Measurements from ENCODE around the gene WDR72.
"Not testable (repeated sequence)": the region's sequence is repeated elsewhere in the genome, so short reads cannot be mapped to it uniquely, and the experiment has no call there.

The WDR72 gene

DNA sequence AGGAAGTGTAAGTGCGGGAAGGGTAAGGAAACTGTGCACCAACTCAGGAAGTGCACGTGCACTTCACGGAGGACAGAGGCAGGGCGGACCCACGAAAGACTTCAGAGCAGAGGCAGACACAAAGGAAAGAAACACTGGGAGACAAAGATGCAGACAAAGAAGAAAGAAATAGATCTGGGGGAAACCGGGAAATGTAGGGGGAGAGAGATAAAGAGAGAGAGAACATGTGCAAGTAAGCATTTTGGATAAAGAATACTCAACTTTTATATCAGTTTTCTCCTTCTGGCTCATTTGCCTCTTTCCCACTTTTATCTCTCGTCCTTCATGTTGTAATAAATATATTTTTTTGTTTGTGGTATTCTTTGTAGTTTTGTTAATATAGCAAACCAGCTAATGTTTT lies 204.2 kb downstream of the WDR72 start:
- H3K4me1 ChIP-seq (ENCODE audit: insufficient read depth, insufficient read length), result no peaks in the 10 kb centered on the region
- no peaks in the 10 kb centered on the region for H3K9me3 ChIP-seq (ENCODE audit: insufficient read depth, low read length)
- no peak overlapping the region for H3K9ac ChIP-seq (ENCODE audit: insufficient read length, low read depth)
- no peaks in the 10 kb centered on the region for H3K27me3 ChIP-seq (ENCODE audit: insufficient read depth, insufficient read length)
- TF ChIP-seq YY1 (IDR thresholded peaks at IDR 0.05; ENCODE audit: insufficient read depth, insufficient read length) (no peak), SUZ12 (IDR thresholded peaks at IDR 0.05; ENCODE audit: extremely low read depth, insufficient read depth, insufficient read length) (no peak), ZNF274 (IDR thresholded peaks at IDR 0.05; ENCODE audit: low read depth, low read length) (no peak)
- DNase-seq (ENCODE audit: low read depth, low spot score), result no peak
- no peaks in the 10 kb centered on the region for H3K36me3 ChIP-seq (ENCODE audit: insufficient read depth, insufficient read length, low read length)
- no peak overlapping the region for H3K4me3 ChIP-seq (ENCODE audit: insufficient read length, low read depth)

DNA sequence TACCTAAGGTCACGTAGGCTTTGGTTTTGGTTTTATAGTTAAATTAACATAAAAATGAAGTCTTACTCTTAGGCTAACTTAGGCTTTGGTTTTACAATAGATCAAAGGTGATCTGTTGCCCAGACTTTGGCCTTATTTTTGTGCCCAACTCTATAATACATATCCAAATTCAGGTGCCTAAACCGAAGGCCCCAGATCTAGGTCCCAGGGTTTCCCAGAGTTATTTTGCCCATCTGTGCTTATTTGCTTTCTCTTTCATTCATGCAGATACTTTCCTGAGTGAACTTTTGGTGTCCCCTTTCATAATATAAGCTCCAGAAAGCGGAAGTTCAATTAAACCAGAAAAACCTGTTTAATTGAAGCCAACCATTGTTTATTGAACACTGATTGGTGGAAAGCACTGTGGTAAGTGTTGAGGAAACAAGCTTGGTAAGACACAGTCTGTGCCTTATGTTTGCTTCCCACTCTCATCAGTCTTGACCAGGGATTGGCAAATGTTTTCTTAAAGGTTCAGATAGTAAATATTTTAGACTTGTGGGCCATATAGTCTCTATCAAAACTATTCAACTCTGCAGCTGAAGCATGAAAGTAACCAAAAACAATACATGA lies 209.7 kb downstream of the WDR72 start:
- Histone ChIP-seq H3K4me1 (ENCODE audit: insufficient read depth, insufficient read length) (no peaks in the 10 kb centered on the region), H3K27me3 (ENCODE audit: insufficient read depth, insufficient read length) (no peaks in the 10 kb centered on the region), H3K4me3 (ENCODE audit: insufficient read length, low read depth) (no peak overlapping the region), H3K9me3 (ENCODE audit: insufficient read depth, low read length) (no peaks in the 10 kb centered on the region), H3K9ac (ENCODE audit: insufficient read length, low read depth) (no peak overlapping the region), H3K36me3 (ENCODE audit: insufficient read depth, insufficient read length, low read length) (no peaks in the 10 kb centered on the region)
- TF ChIP-seq ZNF274 (IDR thresholded peaks at IDR 0.05; ENCODE audit: low read depth, low read length) (no peak), YY1 (IDR thresholded peaks at IDR 0.05; ENCODE audit: insufficient read depth, insufficient read length) (no peak), SUZ12 (IDR thresholded peaks at IDR 0.05; ENCODE audit: extremely low read depth, insufficient read depth, insufficient read length) (no peak)
- no peak for DNase-seq (ENCODE audit: low read depth, low spot score)

- DNase-seq (ENCODE audit: low read depth, low spot score), result no peak
- Histone ChIP-seq H3K9ac (ENCODE audit: insufficient read length, low read depth) (no peak overlapping the region), H3K27me3 (ENCODE audit: insufficient read depth, insufficient read length) (no peaks in the 10 kb centered on the region), H3K9me3 (ENCODE audit: insufficient read depth, low read length) (no peaks in the 10 kb centered on the region), H3K36me3 (ENCODE audit: insufficient read depth, insufficient read length, low read length) (no peaks in the 10 kb centered on the region), H3K4me1 (ENCODE audit: insufficient read depth, insufficient read length) (no peaks in the 10 kb centered on the region), H3K4me3 (ENCODE audit: insufficient read length, low read depth) (no peak overlapping the region)
- no peak for TF ChIP-seq ZNF274 (IDR thresholded peaks at IDR 0.05; ENCODE audit: low read depth, low read length)
- TF ChIP-seq YY1 (IDR thresholded peaks at IDR 0.05; ENCODE audit: insufficient read depth, insufficient read length), result no peak
- no peak for TF ChIP-seq SUZ12 (IDR thresholded peaks at IDR 0.05; ENCODE audit: extremely low read depth, insufficient read depth, insufficient read length)
Measured at GRCh38 chr15:53548236-53548635, 211.2 kb downstream of the WDR72 start.

DNA sequence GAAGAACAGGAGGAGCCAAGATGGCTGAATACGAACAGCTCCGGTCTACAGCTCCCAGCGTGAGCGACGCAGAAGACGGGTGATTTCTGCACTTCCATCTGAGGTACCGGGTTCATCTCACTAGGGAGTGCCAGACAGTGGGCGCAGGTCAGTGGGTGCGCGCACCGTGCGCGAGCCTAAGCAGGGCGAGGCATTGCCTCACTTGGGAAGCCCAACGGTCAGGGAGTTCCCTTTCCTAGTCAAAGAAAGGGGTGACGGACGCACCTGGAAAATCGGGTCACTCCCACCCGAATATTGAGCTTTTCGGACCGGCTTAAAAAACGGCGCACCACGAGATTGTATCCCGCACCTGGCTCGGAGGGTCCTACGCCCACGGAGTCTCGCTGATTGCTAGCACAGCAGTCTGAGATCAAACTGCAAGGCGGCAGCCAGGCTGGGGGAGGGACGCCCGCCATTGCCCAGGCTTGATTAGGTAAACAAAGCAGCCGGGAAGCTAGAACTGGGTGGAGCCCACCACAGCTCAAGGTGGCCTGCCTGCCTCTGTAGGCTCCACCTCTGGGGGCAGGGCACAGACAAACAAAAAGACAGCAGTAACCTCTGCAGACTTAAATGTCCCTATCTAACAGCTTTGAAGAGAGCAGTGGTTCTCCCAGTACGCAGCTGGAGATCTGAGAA lies 218.7 kb downstream of the WDR72 start:
- not testable (repeated sequence) for H3K4me1 ChIP-seq (ENCODE audit: insufficient read depth, insufficient read length); H3K36me3 ChIP-seq (ENCODE audit: insufficient read depth, insufficient read length, low read length); H3K27me3 ChIP-seq (ENCODE audit: insufficient read depth, insufficient read length); H3K9ac ChIP-seq (ENCODE audit: insufficient read length, low read depth); H3K9me3 ChIP-seq (ENCODE audit: insufficient read depth, low read length); DNase-seq (ENCODE audit: low read depth, low spot score)
- peak overlapping the region; percentile 46 for H3K4me3 ChIP-seq (ENCODE audit: insufficient read length, low read depth)

- Histone ChIP-seq H3K4me1 (ENCODE audit: insufficient read depth, insufficient read length) (no peaks in the 10 kb centered on the region), H3K9me3 (ENCODE audit: insufficient read depth, low read length) (no peaks in the 10 kb centered on the region), H3K36me3 (ENCODE audit: insufficient read depth, insufficient read length, low read length) (peaks cover 5% of the 10 kb centered on the region), H3K4me3 (ENCODE audit: insufficient read length, low read depth) (peak overlapping the region; percentile 46), H3K27me3 (ENCODE audit: insufficient read depth, insufficient read length) (no peaks in the 10 kb centered on the region), H3K9ac (ENCODE audit: insufficient read length, low read depth) (peak overlapping the region; percentile 5)
- TF ChIP-seq YY1 (IDR thresholded peaks at IDR 0.05; ENCODE audit: insufficient read depth, insufficient read length) (no peak), ZNF274 (IDR thresholded peaks at IDR 0.05; ENCODE audit: low read depth, low read length) (no peak), SUZ12 (IDR thresholded peaks at IDR 0.05; ENCODE audit: extremely low read depth, insufficient read depth, insufficient read length) (no peak)
- no peak for DNase-seq (ENCODE audit: low read depth, low spot score)
Measured at GRCh38 chr15:53539878-53540277, 219.6 kb downstream of the WDR72 start.

DNA sequence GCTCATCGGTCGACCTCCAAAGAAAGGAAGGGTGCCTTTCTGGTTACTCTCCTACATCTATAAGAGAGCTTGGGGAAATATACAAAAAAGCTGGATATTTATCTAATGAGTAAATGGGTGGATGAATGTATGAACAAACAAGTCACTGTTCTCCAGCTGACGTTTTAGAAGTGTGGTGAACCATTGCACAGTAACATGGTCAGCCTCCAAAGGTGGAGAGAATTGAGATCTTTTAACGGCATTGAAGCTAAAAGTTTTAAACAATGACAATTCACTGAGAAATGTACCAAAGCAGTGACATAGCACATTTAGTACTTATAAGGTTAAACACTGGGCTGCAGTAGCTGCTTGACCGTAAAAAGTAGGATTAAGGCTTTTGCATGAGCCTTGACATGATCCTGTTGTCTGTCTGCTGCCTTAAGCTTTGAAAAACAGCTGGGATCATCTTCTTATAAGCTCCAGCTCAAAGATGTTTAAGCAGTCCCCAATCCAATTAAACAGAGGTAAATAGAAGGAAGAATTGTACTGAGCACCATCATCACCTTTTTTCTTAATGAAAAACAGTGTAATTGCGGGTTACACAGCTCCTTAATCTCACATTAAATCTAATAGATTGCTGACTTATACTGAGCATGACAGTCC lies 222.9 kb downstream of the WDR72 start:
- H3K9me3 ChIP-seq (ENCODE audit: insufficient read depth, low read length), result no peaks in the 10 kb centered on the region
- H3K4me1 ChIP-seq (ENCODE audit: insufficient read depth, insufficient read length), result no peaks in the 10 kb centered on the region
- DNase-seq (ENCODE audit: low read depth, low spot score), result no peak
- H3K4me3 ChIP-seq (ENCODE audit: insufficient read length, low read depth), result no peak overlapping the region
- H3K27me3 ChIP-seq (ENCODE audit: insufficient read depth, insufficient read length), result no peaks in the 10 kb centered on the region
- TF ChIP-seq ZNF274 (IDR thresholded peaks at IDR 0.05; ENCODE audit: low read depth, low read length), result no peak
- no peak for TF ChIP-seq YY1 (IDR thresholded peaks at IDR 0.05; ENCODE audit: insufficient read depth, insufficient read length)
- TF ChIP-seq SUZ12 (IDR thresholded peaks at IDR 0.05; ENCODE audit: extremely low read depth, insufficient read depth, insufficient read length), result no peak
- no peak overlapping the region for H3K9ac ChIP-seq (ENCODE audit: insufficient read length, low read depth)
- peaks cover 5% of the 10 kb centered on the region for H3K36me3 ChIP-seq (ENCODE audit: insufficient read depth, insufficient read length, low read length)

GRCh38 chr15:53535886-53536285 lies 223.6 kb downstream of the WDR72 start:
- no peaks in the 10 kb centered on the region for H3K9me3 ChIP-seq (ENCODE audit: insufficient read depth, low read length)
- no peak for DNase-seq (ENCODE audit: low read depth, low spot score)
- TF ChIP-seq SUZ12 (IDR thresholded peaks at IDR 0.05; ENCODE audit: extremely low read depth, insufficient read depth, insufficient read length), result no peak
- no peak for TF ChIP-seq YY1 (IDR thresholded peaks at IDR 0.05; ENCODE audit: insufficient read depth, insufficient read length)
- TF ChIP-seq ZNF274 (IDR thresholded peaks at IDR 0.05; ENCODE audit: low read depth, low read length), result no peak
- H3K9ac ChIP-seq (ENCODE audit: insufficient read length, low read depth), result no peak overlapping the region
- peaks cover 5% of the 10 kb centered on the region for H3K36me3 ChIP-seq (ENCODE audit: insufficient read depth, insufficient read length, low read length)
- no peak overlapping the region for H3K4me3 ChIP-seq (ENCODE audit: insufficient read length, low read depth)
- no peaks in the 10 kb centered on the region for H3K27me3 ChIP-seq (ENCODE audit: insufficient read depth, insufficient read length)
- H3K4me1 ChIP-seq (ENCODE audit: insufficient read depth, insufficient read length), result no peaks in the 10 kb centered on the region

All from NT2/D1 (cell line).